Fibroblast of the conjunctiva (primary cell): ENCODE data around the gene OTULIN.

ENCODE experiments used
- DNase-seq: peaks from one replicate; pipeline ENCODE4 v3.0.0-alpha.2; 2010; ENCODE audit warnings: low read depth

Gene OTULIN

GRCh38 chr5:14696851-14697250, 32.3 kb downstream of the OTULIN start:
- no peak for DNase-seq

DNA sequence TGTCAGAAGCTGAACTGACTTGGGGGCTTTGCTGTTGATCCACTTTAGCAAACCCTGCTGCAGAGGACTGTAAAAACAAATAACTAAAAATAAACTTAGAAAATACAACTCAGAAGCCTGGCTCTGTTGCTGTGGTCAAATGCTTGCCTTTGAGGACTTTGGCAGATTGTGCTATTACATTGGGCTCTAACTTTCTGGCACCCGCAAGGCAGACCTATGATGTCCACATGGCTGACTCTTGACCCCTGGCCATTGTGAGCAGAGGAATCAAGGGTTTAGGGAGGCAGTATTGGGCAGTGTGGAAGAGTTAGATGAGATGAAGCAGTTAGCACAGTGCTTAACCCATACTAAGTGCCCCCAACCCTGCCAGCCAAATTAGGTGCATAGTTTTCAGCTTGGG, 34.0 kb downstream of the OTULIN start:
- DNase-seq: no peak

- DNase-seq: no peak
Observed at GRCh38 chr5:14699159-14699558, 34.6 kb downstream of the OTULIN start.

DNA sequence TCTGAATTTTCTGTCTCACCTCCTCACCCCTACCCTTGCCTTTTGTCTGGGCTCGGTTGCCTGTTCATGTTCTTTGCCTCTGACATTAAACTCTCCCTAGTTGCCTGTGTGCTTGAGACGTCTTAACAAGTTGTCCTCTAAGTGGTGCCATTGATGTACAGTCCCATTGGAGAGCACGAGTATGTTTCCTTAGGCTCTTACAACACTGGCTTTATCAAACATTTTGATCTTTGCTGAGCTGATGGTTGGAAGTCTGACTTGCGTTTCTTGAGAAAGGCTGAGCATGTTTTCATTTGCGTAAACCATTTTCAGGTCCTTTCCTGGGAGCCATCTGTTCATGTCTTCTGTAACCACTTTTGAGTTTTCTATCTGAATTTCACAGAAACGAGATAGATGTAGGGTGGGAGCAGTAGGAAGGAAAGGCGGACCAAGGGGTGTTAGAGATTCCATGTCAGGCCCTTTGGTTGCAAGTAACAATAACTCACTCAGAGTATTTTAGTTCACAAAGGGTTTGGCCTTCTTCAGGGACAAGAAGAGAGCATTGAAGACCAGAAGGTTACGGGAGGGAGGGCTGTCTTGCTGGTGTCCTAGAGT, 35.4 kb downstream of the OTULIN start:
- no peak for DNase-seq

- no peak for DNase-seq
Observed at GRCh38 chr5:14700478-14701436, 36.2 kb downstream of the OTULIN start.

DNA sequence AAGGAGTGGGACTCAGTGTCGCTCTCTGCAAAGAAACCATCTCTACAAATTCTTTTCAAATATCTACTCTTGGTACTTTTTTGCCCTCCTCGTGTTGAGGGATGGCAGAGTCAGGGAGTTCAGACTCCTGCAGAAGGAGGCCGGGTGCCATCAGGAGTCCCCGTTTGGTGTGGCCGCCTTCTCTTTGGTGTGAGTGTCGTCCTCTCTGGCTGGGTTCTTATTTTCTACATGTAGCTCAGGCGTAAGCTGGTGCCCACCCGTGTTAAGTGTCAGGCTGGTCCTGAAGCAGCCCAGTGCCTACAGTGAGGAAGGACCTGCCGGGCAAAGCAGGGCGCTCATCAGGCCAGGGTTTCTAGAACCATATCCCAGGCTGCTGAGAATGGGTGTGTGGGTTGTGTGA, 37.0 kb downstream of the OTULIN start:
- DNase-seq: no peak

- no peak for DNase-seq
Observed at GRCh38 chr5:14702238-14702839, 37.8 kb downstream of the OTULIN start.

GRCh38 chr5:14705556-14705955, 41.0 kb downstream of the OTULIN start:
- DNase-seq: no peak

DNA sequence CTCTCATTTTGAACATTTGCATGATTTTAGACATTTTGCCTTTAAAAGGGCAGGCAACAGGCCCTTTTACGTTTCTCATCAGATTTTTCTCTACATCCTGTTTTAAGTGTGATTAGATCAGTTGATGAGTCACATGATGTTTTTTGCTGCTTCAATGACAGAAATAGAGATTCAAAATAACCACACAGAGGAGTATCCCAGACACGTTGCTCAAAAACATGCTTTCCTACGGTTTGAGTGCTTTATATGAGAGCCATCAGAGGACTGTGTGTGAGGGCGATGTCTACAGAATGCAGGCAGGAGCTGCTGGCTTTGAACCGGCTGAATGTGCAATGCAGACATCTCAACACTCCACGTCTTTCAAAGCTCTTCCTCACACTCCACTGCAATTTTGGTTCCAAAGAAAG, 42.1 kb downstream of the OTULIN start:
- no peak for DNase-seq

DNA sequence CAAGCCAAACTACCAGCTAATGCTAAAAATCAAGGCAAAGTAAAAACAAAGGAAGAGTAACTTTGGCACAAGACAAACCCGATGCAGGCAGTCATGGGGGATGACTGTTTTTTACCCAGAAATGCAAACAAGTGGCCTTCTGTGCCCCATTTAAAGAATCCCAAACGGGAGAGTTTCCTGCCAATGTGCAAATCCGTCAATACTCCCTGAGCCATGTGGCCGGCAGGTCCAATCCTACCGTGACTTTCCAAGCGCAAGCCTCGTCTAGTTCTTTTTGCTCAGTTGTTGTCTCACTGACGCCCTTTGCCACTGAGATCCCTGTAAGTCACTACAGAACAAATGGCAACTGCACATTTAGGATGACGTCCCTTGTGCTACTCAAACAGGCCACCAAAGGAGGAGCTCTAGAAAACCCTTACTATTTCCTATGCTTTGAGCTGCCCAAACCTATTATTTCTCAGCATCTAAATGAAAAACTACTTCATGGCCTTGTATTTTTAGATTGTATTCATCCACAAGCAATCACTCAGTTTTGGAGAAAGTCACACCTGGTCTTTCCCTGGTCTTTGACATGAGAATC, 43.4 kb downstream of the OTULIN start:
- no peak for DNase-seq

DNA sequence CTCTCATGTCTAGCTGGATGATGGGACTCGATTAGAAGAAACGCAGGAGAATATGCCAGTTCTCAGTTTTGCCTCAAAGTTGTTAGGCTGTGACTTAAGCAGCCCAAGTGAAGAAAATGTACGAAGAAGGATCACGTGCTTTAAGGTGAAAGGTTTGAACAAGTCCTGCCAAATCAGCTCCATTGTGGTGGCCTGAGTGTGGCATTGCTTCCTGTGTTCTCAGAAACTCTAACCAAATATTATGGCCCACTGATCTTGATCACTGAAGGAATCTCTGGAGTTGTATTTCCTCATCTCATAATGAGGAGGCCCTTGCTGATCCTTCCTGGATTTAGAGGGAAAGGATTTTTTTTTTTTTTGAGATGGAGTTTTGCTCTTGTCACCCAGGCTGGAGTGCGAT, 44.0 kb downstream of the OTULIN start:
- no peak for DNase-seq

GRCh38 chr5:14710313-14710994, 45.9 kb downstream of the OTULIN start:
- DNase-seq: no peak

GRCh38 chr5:14712131-14712530, 47.6 kb downstream of the OTULIN start:
- DNase-seq: no peak

DNA sequence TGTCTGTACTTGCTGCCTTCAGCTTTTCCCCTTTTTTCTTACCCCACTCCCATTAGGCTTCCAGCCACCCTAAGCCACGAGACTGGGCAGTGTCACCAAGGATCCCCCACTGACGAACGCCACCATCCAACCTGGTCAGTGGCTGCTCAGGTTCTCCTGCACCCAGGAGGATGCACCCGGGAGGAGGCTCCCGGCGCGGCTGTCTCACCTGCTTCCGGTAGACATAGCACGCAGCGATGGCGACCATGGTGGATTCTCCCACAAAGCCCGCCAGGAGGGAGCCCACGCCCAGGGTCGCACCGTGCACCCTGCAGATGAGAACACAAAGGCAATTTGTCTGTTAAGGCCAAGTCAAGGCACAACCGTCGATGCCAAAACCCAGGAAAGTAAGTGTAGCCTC, 48.1 kb downstream of the OTULIN start:
- no peak for DNase-seq

- DNase-seq: no peak
Observed at GRCh38 chr5:14713476-14714390, 49.2 kb downstream of the OTULIN start.

- DNase-seq: no peak
Observed at GRCh38 chr5:14714706-14715105, 50.2 kb downstream of the OTULIN start.

DNA sequence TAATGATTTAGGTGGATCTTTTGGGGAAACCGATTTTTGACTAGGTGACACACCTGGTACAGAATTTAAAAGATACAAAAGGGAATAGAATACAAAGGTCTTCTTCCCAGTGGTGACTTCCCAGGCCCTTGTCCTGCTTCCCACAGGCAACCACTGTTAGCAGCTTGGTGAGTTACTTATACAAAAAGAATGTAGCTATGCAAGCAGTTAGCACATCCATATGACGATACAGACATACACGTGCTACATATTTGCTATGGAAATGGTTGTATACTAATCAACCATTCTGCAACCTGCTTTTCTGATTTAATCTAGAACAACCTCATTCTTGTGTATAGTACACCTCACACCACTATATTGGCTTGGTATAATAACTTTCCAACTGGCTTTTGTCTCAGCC, 51.0 kb downstream of the OTULIN start:
- no peak for DNase-seq

- DNase-seq: no peak
Observed at GRCh38 chr5:14716755-14717752, 52.5 kb downstream of the OTULIN start.

DNA sequence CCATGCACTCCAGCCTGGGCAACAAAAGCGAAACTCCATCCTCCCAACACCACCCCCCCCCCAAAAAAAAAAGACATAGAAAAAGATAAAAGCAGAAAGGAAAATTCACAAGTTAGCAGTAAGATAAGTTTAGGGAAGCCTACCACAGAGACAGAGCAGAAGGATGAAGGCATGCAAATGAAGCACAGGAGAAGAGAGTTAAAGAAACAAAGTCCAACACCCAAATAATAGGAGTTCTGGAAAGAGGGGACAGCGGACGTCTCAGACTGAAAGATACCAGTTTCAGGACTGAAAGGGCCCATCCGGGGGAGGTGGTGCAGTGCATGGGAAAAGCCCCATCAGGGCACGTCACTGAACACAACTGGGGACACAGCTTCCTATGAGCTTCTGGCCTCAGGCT, 54.3 kb downstream of the OTULIN start:
- DNase-seq: no peak
